Stimulated activated CD4-positive, alpha-beta T cell treated with anti-CD3 and anti-CD28 coated beads, Interleukin-1b, Interleukin-23, amount 100 ng/mL, for 48 hours (primary cell): Measurements from ENCODE around the gene PLPPR3.

Experiments
- DNase-seq: peaks from one replicate; pipeline ENCODE4 v3.0.0-alpha.2; 2020

Gene PLPPR3

GRCh38 chr19:765179-765738, 56.5 kb downstream of the PLPPR3 start:
- no peak for DNase-seq

DNA sequence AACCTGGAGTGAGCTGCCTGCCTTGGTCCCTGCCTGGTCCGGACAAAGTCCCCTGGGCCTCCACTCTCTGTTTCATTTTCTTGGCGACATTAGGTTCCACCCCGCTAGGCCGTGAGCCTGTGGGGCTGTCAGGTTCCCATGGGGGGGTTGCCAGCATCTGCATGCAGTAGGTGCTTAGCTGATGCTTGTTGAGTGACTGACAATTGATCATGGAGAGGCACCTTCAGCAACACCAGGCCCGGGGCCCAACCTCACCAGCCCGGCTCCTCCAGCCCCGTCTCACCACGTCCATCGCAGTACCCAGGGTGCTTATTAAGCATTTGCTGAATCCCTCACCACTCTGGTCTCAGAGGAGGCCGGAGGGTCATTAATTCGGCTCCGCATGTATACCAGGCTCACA, 57.5 kb downstream of the PLPPR3 start:
- no peak for DNase-seq

DNA sequence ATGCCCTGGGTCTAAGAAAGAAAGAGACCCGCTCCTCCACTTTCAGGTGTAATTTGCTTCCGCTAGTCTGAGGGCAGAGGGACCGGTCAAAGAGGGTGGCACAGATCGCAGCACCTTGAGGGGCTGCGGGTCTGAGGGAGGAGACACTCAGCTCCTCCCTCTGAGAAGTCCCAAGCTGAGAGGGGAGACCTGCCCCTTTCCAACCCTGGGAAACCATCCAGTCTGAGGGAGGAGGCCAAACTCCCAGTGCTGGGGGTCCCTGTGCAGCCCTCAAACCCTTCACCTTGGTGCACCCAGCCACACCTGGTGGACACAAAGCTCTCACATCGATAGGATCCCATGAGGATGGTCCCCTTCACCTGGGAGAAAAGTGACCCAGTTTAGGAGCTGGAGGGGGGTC, 57.9 kb downstream of the PLPPR3 start:
- DNase-seq, result no peak

- DNase-seq, result no peak
Observed at GRCh38 chr19:763181-763580, 58.6 kb downstream of the PLPPR3 start.
